Liver (tissue), 9 donors: ENCODE results near the gene AJAP1. TPM values are rescaled to one million over a fixed set of nuclear protein-coding genes. Genes with fewer than 3 reads are reported as not detected.

Experiments used
- DNase-seq: peaks from one replicate; pipeline ENCODE4 v3.0.0-alpha.2; 2017; ENCODE audit warnings: low spot score
- H3K27ac ChIP-seq, 2 donors: one replicate each; pipeline ENCODE4 v1.7.0; 2013; ENCODE audit warnings: inconsistent platforms in 2 of 2, low read length in 2 of 2, control low read depth in 1 of 2, low read depth in 1 of 2, mild to moderate bottlenecking in 1 of 2
- H3K27me3 ChIP-seq, 4 donors: one replicate each; pipeline versions ENCODE4 v1.6.1 to v1.7.0; 2013; ENCODE audit warnings: low read length in 3 of 4, inconsistent platforms in 1 of 4, mild to moderate bottlenecking in 1 of 4, moderate library complexity in 1 of 4; ENCODE audit not compliant: control insufficient read depth in 4 of 4, insufficient read depth in 4 of 4
- H3K36me3 ChIP-seq, 4 donors: one replicate each; pipeline versions ENCODE4 v1.6.1 to v1.7.0; 2013; ENCODE audit warnings: low read length in 3 of 4, mild to moderate bottlenecking in 3 of 4, low read depth in 1 of 4, moderate library complexity in 1 of 4; ENCODE audit not compliant: control insufficient read depth in 4 of 4, insufficient read depth in 3 of 4
- H3K4me1 ChIP-seq, 4 donors: one replicate each; pipeline versions ENCODE4 v1.6.1 to v1.7.0; 2013; ENCODE audit warnings: low read length in 3 of 4, mild to moderate bottlenecking in 3 of 4, moderate library complexity in 1 of 4; ENCODE audit not compliant: control insufficient read depth in 4 of 4, insufficient read depth in 4 of 4
- H3K4me3 ChIP-seq, 3 donors: one replicate each; pipeline versions ENCODE4 v1.6.1 to v1.7.0; 2013; ENCODE audit warnings: low read length in 3 of 3, control low read depth in 1 of 3, low read depth in 1 of 3, mild to moderate bottlenecking in 1 of 3
- H3K9ac ChIP-seq, 2 donors: one replicate each; pipeline ENCODE4 v1.7.0; 2013; ENCODE audit warnings: low read length in 2 of 2, mild to moderate bottlenecking in 2 of 2, moderate library complexity in 2 of 2, control low read depth in 1 of 2, low read depth in 1 of 2
- H3K9me3 ChIP-seq, 4 donors: one replicate each; pipeline versions ENCODE4 v1.6.1 to v1.7.0; 2013; ENCODE audit warnings: low read length in 3 of 4; ENCODE audit not compliant: control insufficient read depth in 4 of 4
- ATF3 ChIP-seq: IDR thresholded peaks from 2 replicates; pipeline ENCODE4 v1.6.1; 2016; ENCODE audit warnings: antibody characterized with exemption
- CTCF ChIP-seq: fragments of 150-350 bp; IDR thresholded peaks from 2 replicates; pipeline ENCODE4 v1.5.1; 2017; ENCODE audit warnings: improper control_type of control experiment, low read depth, low read length; ENCODE audit not compliant: missing input control
- EGR1 ChIP-seq, 2 donors: IDR thresholded peaks; 2 replicates each; pipeline ENCODE4 v1.6.1; 2016 to 2018; ENCODE audit warnings: antibody characterized with exemption in 2 of 2, low read depth in 2 of 2
- FOXA1 ChIP-seq: IDR thresholded peaks from 2 replicates; pipeline ENCODE4 v1.6.1; 2016; ENCODE audit warnings: antibody characterized with exemption
- FOXA2 ChIP-seq: IDR thresholded peaks from 2 replicates; pipeline ENCODE4 v1.6.1; 2016; ENCODE audit warnings: antibody characterized with exemption
- GABPA ChIP-seq, 2 donors: IDR thresholded peaks in 1 of 2; conservative IDR thresholded peaks in 1 of 2; 2 replicates each; pipeline ENCODE4 v1.6.1; 2016; ENCODE audit warnings: antibody characterized with exemption in 2 of 2, mild to moderate bottlenecking in 1 of 2, moderate library complexity in 1 of 2
- HNF4A ChIP-seq, 2 donors: conservative IDR thresholded peaks; 2 replicates each; pipeline ENCODE4 v1.6.1; 2016; ENCODE audit warnings: antibody characterized with exemption in 2 of 2, mild to moderate bottlenecking in 2 of 2
- HNF4G ChIP-seq: IDR thresholded peaks from 2 replicates; pipeline ENCODE4 v1.6.1; 2016; ENCODE audit warnings: antibody characterized with exemption
- JUND ChIP-seq, 2 donors: IDR thresholded peaks; 2 replicates each; pipeline ENCODE4 v1.6.1; 2016; ENCODE audit warnings: antibody characterized with exemption in 2 of 2
- MAX ChIP-seq: IDR thresholded peaks from 2 replicates; pipeline ENCODE4 v1.6.1; 2016; ENCODE audit warnings: antibody characterized with exemption
- NR2F2 ChIP-seq: IDR thresholded peaks from 2 replicates; pipeline ENCODE4 v1.6.1; 2016; ENCODE audit warnings: antibody characterized with exemption
- RAD21 ChIP-seq, 2 donors: IDR thresholded peaks; 2 replicates each; pipeline ENCODE4 v1.6.1; 2016; ENCODE audit warnings: antibody characterized with exemption in 2 of 2, mild to moderate bottlenecking in 2 of 2
- REST ChIP-seq: IDR thresholded peaks from 2 replicates; pipeline ENCODE4 v1.6.1; 2016; ENCODE audit warnings: antibody characterized with exemption, mild to moderate bottlenecking
- RXRA ChIP-seq, 2 donors: IDR thresholded peaks; 2 replicates each; pipeline ENCODE4 v1.6.1; 2017 to 2018; ENCODE audit warnings: antibody characterized with exemption in 2 of 2, mild to moderate bottlenecking in 1 of 2
- SP1 ChIP-seq: IDR thresholded peaks from 2 replicates; pipeline ENCODE4 v1.6.1; 2018; ENCODE audit warnings: antibody characterized with exemption, mild to moderate bottlenecking
- TAF1 ChIP-seq: conservative IDR thresholded peaks from 2 replicates; pipeline ENCODE4 v1.6.1; 2016; ENCODE audit warnings: antibody characterized with exemption, mild to moderate bottlenecking
- YY1 ChIP-seq: IDR thresholded peaks from 2 replicates; pipeline ENCODE4 v1.6.1; 2016; ENCODE audit warnings: antibody characterized with exemption, mild to moderate bottlenecking
- ZBTB33 ChIP-seq: IDR thresholded peaks from 2 replicates; pipeline ENCODE4 v1.6.1; 2016; ENCODE audit warnings: antibody characterized with exemption
- WGBS: extraction: QIAGEN DNeasy Blood & Tissue Kit; methylation state at CpG from one replicate; pipeline ENCODE4 v1.1.7; 2013; 5-methylcytosine and 5-hydroxymethylcytosine counted together
- polyA plus RNA-seq, 2 donors: library from polyadenylated mRNA; stranded (reverse) in 1 of 2; unstranded in 1 of 2; fragments of 200-250 nt in 1 of 2; fragments of >200 nt in 1 of 2; fragmentation: Nextera tagmentation in 1 of 2; extraction: Ambion mirVana in 1 of 2; gene quantifications; one replicate each; pipeline versions ENCODE4 v1.2.1 to v1.2.3, GENCODE V29; 2013 to 2015
- total RNA-seq, 2 donors: library from RNA; depleted of rRNA; stranded (reverse); fragments of >200 nt; gene quantifications; one replicate each; pipeline ENCODE4 v1.2.3, GENCODE V29; 2014
- donor health status: healthy.
- donor health status: healthy.
- donor health status: healthy.
- donor health status: healthy.
- donor health status: healthy.

The AJAP1 gene
- total and polyA plus RNA-seq, 4 donors = under 0.01 to 0.21 (median 0.08) TPM; not detected in 1

GRCh38 chr1:4796161-4797015 lies 142.0 kb downstream of the AJAP1 start (continued):
- TF ChIP-seq ZBTB33 = no peak

GRCh38 chr1:4797016-4797410 lies 142.6 kb downstream of the AJAP1 start:
- H3K4me1 ChIP-seq = no peaks in the 10 kb centered on the region
- TF ChIP-seq NR2F2 = no peak
- no peak for TF ChIP-seq RAD21 (IDR thresholded peaks at IDR 0.05)
- no peak for TF ChIP-seq EGR1 (IDR thresholded peaks at IDR 0.05; ENCODE audit: low read depth in 2 of 2)
- TF ChIP-seq ZBTB33 = no peak
- no peak for TF ChIP-seq SP1
- no peak for TF ChIP-seq TAF1
- no peak for TF ChIP-seq CTCF
- no peak for TF ChIP-seq JUND (IDR thresholded peaks at IDR 0.05)
- TF ChIP-seq GABPA (IDR thresholded peaks at IDR 0.05 in 1 of 2, conservative IDR thresholded peaks at IDR 0.05 in 1 of 2) = no peak
- no peak for TF ChIP-seq ATF3
- TF ChIP-seq FOXA1 = no peak
- TF ChIP-seq HNF4A (conservative IDR thresholded peaks at IDR 0.05) = no peak
- no peak for TF ChIP-seq YY1
- TF ChIP-seq FOXA2 = no peak
- TF ChIP-seq RXRA (IDR thresholded peaks at IDR 0.05) = no peak
- no peak for TF ChIP-seq REST
- TF ChIP-seq MAX = no peak
- TF ChIP-seq HNF4G = no peak
- H3K27ac ChIP-seq = no peak overlapping the region
- no peak overlapping the region for H3K4me3 ChIP-seq
- H3K27me3 ChIP-seq = no peaks in the 10 kb centered on the region
- WGBS = 65% methylated on average over 6 of the region's 6 CpGs
- H3K9me3 ChIP-seq = no peaks in the 10 kb centered on the region
- DNase-seq = no peak
- H3K36me3 ChIP-seq = no peaks in the 10 kb centered on the region
- H3K9ac ChIP-seq = no peak overlapping the region
